ENCODE results near the gene KDF1. TPM values are rescaled to one million over a fixed set of nuclear protein-coding genes. Genes with fewer than 3 reads are reported as not detected.

Gene KDF1
- total RNA-seq, 1 donor from 2014 or later, result 7.4 TPM

- intact Hi-C loops (cut with DNase I), result no loop called here
- Histone ChIP-seq H3K4me3 (no peak within 1 kb of the TSS), H3K4me1 (no peaks in the 10 kb centered on the region), H3K27me3 (no peaks in the 10 kb centered on the region), H3K36me3 (no peaks in the 10 kb centered on the region), H3K27ac (no peak within 1 kb of the TSS), H3K9me3 (no peaks in the 10 kb centered on the region)
- TF ChIP-seq CTCF (IDR thresholded peaks at IDR 0.05) (no peak), POLR2A (IDR thresholded peaks at IDR 0.05) (no peak), POLR2AphosphoS5 (IDR thresholded peaks at IDR 0.05; ENCODE audit: insufficient read depth in 1 of 2, low read depth in 1 of 2) (no peak)
- DNase-seq (ENCODE audit: extremely low spot score in 2 of 2), result no peak
These were observed 46.3 kb downstream of the KDF1 start, which contains the start of gene NR0B2 for GRCh38 chr1:26913754-26914619. Gene NR0B2 (minus strand): TSS chr1:26913975. CDS start chr1:26913940, 35 bp downstream.

- no peak for DNase-seq (ENCODE audit: extremely low spot score in 2 of 2)
- TF ChIP-seq POLR2AphosphoS5 (IDR thresholded peaks at IDR 0.05; ENCODE audit: insufficient read depth in 1 of 2, low read depth in 1 of 2) (no peak), CTCF (IDR thresholded peaks at IDR 0.05) (no peak), POLR2A (IDR thresholded peaks at IDR 0.05) (no peak)
- no peaks in the 10 kb centered on the region for H3K27me3 ChIP-seq
- no peak overlapping the region for H3K4me3 ChIP-seq
- no peak overlapping the region for H3K27ac ChIP-seq
- H3K9me3 ChIP-seq, result no peaks in the 10 kb centered on the region
- H3K36me3 ChIP-seq, result no peaks in the 10 kb centered on the region
- H3K4me1 ChIP-seq, result no peaks in the 10 kb centered on the region
- intact Hi-C loops (cut with DNase I), result no loop called here
These were observed 46.9 kb downstream of the KDF1 start for GRCh38 chr1:26913389-26913753.

GRCh38 chr1:26912147-26912490 lies 48.1 kb downstream of the KDF1 start:
- Histone ChIP-seq H3K9me3 (no peaks in the 10 kb centered on the region), H3K27me3 (no peaks in the 10 kb centered on the region), H3K4me1 (no peaks in the 10 kb centered on the region), H3K36me3 (no peaks in the 10 kb centered on the region), H3K27ac (no peak overlapping the region), H3K4me3 (no peak overlapping the region)
- TF ChIP-seq POLR2A (IDR thresholded peaks at IDR 0.05) (no peak), CTCF (IDR thresholded peaks at IDR 0.05) (no peak), POLR2AphosphoS5 (IDR thresholded peaks at IDR 0.05; ENCODE audit: insufficient read depth in 1 of 2, low read depth in 1 of 2) (no peak)
- DNase-seq (ENCODE audit: extremely low spot score in 2 of 2), result no peak
- intact Hi-C loops (cut with DNase I), result no loop called here

GRCh38 chr1:26911399-26912146 lies 48.7 kb downstream of the KDF1 start:
- Histone ChIP-seq H3K4me1 (no peaks in the 10 kb centered on the region), H3K36me3 (no peaks in the 10 kb centered on the region), H3K27ac (no peak overlapping the region), H3K4me3 (no peak overlapping the region), H3K27me3 (no peaks in the 10 kb centered on the region), H3K9me3 (no peaks in the 10 kb centered on the region)
- no peak for TF ChIP-seq POLR2AphosphoS5 (IDR thresholded peaks at IDR 0.05; ENCODE audit: insufficient read depth in 1 of 2, low read depth in 1 of 2)
- TF ChIP-seq POLR2A (IDR thresholded peaks at IDR 0.05), result no peak
- TF ChIP-seq CTCF (IDR thresholded peaks at IDR 0.05), result no peak
- no peak for DNase-seq (ENCODE audit: extremely low spot score in 2 of 2)
- intact Hi-C loops (cut with DNase I), result no loop called here

Data from vagina (tissue), 2 donors.